Small intestine (tissue), 7 donors: ENCODE results near the gene NNT. TPM values are rescaled to one million over a fixed set of nuclear protein-coding genes. Genes with fewer than 3 reads are reported as not detected.
"Not testable (repeated sequence)": the region's sequence is repeated elsewhere in the genome, so short reads cannot be mapped to it uniquely, and the experiment has no call there.

Experiments
- DNase-seq, 2 donors: peaks; one replicate each; pipeline versions ENCODE4 v3.0.0 to v3.0.0-alpha.2; 2013
- FAIRE-seq: peaks from 2 replicates; lab custom pipeline; 2012; peaks lifted over from hg19 to GRCh38; lab: Jason Lieb, UNC
- H3K27ac ChIP-seq, 3 donors: one replicate each; pipeline ENCODE4 v1.5.1; 2013; ENCODE audit warnings: low read length in 2 of 3, mild to moderate bottlenecking in 2 of 3, control low read depth in 1 of 3, inconsistent platforms in 1 of 3, low read depth in 1 of 3, moderate library complexity in 1 of 3
- H3K27me3 ChIP-seq, 3 donors: one replicate each; pipeline ENCODE4 v1.6.1; 2013; ENCODE audit warnings: low read length in 3 of 3, inconsistent platforms in 1 of 3; ENCODE audit not compliant: control insufficient read depth in 3 of 3, insufficient read depth in 3 of 3
- H3K36me3 ChIP-seq, 3 donors: one replicate each; pipeline ENCODE4 v1.6.1; 2013; ENCODE audit warnings: low read length in 3 of 3, inconsistent platforms in 1 of 3, low read depth in 1 of 3, mild to moderate bottlenecking in 1 of 3, moderate library complexity in 1 of 3; ENCODE audit not compliant: control insufficient read depth in 3 of 3, insufficient read depth in 2 of 3
- H3K4me1 ChIP-seq, 3 donors: one replicate each; pipeline ENCODE4 v1.6.1; 2013; ENCODE audit warnings: low read length in 2 of 3, inconsistent platforms in 1 of 3, low read depth in 1 of 3, mild to moderate bottlenecking in 1 of 3, moderate library complexity in 1 of 3; ENCODE audit not compliant: control insufficient read depth in 3 of 3, insufficient read depth in 2 of 3
- H3K4me3 ChIP-seq, 3 donors: one replicate each; pipeline ENCODE4 v1.5.1; 2013; ENCODE audit warnings: low read length in 3 of 3, control low read depth in 1 of 3, inconsistent platforms in 1 of 3, low read depth in 1 of 3, mild to moderate bottlenecking in 1 of 3, moderate library complexity in 1 of 3
- H3K9me3 ChIP-seq, 2 donors: one replicate each; pipeline ENCODE4 v1.6.1; 2013; ENCODE audit warnings: low read depth in 1 of 2, low read length in 1 of 2; ENCODE audit not compliant: control insufficient read depth in 2 of 2, insufficient read depth in 1 of 2
- WGBS, 3 donors: extraction: QIAGEN DNeasy Blood & Tissue Kit; methylation state at CpG; one replicate each; pipeline ENCODE4 v1.1.7; 2013; 5-methylcytosine and 5-hydroxymethylcytosine counted together
- polyA plus RNA-seq, 4 donors: library from polyadenylated mRNA; stranded (reverse) in 3 of 4; unstranded in 1 of 4; fragments of 200-250 nt in 3 of 4; fragments of 120-200 nt in 1 of 4; gene quantifications; one replicate each; pipeline versions ENCODE4 v1.2.1 to v1.2.3, GENCODE V29; 2013
- donor health status: healthy with polysubstance abuse.
- donor health status: control.
- donor health status: control.
- donor health status: Bipolar disorder and iron deficiency.
- donor health status: healthy.

NNT gene
- polyA plus RNA-seq, 4 donors: 7.4 to 46.0 (median 25.2) TPM

DNA sequence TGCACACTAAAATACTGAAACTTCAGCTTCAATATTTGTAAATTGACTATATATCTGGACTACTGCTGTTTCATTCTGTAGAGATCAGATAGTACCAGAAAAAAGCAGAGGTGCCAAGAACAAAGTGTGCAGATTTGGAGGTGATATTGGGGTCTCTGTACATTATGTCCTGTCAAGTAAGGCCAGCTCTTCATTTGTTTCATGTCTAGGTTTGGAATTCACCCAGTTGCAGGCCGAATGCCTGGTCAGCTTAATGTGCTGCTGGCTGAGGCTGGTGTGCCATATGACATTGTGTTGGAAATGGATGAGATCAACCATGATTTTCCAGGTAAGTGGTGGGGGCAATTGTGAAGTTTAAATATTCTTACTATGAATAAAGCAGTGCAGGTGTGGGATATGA, 96.9 kb downstream of the NNT start:
- no peak overlapping the region for H3K4me3 ChIP-seq
- no peaks in the 10 kb centered on the region for H3K4me1 ChIP-seq
- H3K36me3 ChIP-seq: peaks cover 0 to 11% (median 7%) of the 10 kb centered on the region in 3 donors
- DNase-seq (no peak), FAIRE-seq (no peak)
- no peak overlapping the region for H3K27ac ChIP-seq
- WGBS, 3 donors: 78 to 96% (median 92%) methylated on average over 1 of the region's 1 CpG
- H3K27me3 ChIP-seq: no peaks in the 10 kb centered on the region
- peaks cover 0 to 12% of the 10 kb centered on the region in 2 donors for H3K9me3 ChIP-seq

DNA sequence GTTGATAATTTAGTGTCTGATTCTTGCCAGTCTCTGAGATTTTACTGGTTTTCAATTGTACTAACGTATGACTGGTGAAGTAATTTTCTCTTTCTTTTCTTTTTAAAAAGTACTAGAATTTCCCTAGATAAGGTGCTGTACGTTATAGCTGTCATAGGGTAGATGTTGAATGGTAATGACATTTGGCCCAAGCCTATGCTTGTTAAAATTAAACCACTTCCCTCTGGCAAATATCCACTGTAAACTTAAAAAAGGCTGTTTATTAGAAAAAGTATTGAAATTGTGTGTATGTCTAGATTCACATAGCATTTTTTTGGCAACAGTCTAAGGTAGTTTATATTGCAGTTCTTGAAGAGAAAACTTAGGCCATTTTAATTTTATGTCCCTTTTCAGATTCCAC, 97.6 kb downstream of the NNT start:
- FAIRE-seq: no peak
- WGBS, 3 donors: 76 to 95% (median 89%) methylated on average over 2 of the region's 2 CpGs

DNA sequence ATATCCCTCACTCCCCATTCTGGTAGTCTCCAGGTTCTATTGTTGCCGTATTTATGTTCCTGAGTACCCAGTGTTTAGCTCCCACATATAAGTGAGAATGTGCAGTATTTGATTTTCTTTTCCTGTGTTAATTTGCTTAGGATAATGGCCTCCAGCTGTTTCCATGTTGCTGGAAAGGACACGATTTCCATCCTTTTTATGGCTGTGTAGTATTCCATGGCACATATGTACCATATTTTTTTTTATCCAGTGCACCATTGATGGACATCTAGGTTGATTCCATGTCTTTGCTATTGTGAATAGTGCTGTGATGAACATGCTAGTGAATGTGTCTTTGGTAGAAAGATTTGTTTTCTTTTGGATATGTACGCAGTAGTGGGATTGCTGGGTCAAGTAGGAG, 98.2 kb downstream of the NNT start:
- Histone ChIP-seq H3K36me3 (peaks cover 0 to 11% (median 5%) of the 10 kb centered on the region in 3 donors), H3K9me3 (peaks cover 0 to 8% of the 10 kb centered on the region in 2 donors), H3K4me3 (no peak overlapping the region), H3K27me3 (no peaks in the 10 kb centered on the region), H3K4me1 (no peaks in the 10 kb centered on the region), H3K27ac (no peak overlapping the region)
- no peak for DNase-seq
- FAIRE-seq: no peak
- WGBS, 3 donors: 94 to 99% (median 98%) methylated on average over 3 of the region's 3 CpGs

More for the DNA sequence above, 97.6 kb downstream of the NNT start:
- Histone ChIP-seq H3K4me1 (no peaks in the 10 kb centered on the region), H3K27ac (no peak overlapping the region), H3K27me3 (no peaks in the 10 kb centered on the region), H3K36me3 (peaks cover 0 to 11% (median 7%) of the 10 kb centered on the region in 3 donors), H3K4me3 (no peak overlapping the region), H3K9me3 (peaks cover 0 to 10% of the 10 kb centered on the region in 2 donors)
- DNase-seq: no peak

DNA sequence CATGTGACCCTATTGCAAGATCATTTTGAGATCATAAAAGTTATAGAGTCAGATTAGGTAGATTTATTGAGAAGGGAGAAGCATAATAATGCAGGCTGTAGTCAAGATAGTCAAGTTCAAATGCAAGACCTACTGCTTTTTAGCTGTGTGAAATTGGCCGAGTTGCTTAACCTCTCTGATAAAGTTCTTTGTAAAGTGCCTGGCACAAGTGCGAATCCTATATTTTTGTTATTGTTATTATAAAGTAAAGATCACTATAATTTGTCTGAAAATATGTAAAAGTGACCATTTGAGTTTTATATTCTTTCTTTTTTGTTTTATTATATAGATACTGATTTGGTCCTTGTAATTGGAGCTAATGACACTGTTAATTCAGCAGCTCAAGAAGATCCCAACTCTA, 99.3 kb downstream of the NNT start:
- Histone ChIP-seq H3K36me3 (peaks cover 0 to 8% (median 0%) of the 10 kb centered on the region in 3 donors), H3K4me3 (no peak overlapping the region), H3K9me3 (no peaks in the 10 kb centered on the region), H3K4me1 (no peaks in the 10 kb centered on the region), H3K27me3 (no peaks in the 10 kb centered on the region), H3K27ac (no peak overlapping the region)
- 94 to 97% (median 97%) methylated on average over 2 of the region's 2 CpGs for WGBS, 3 donors
- FAIRE-seq (no peak), DNase-seq (no peak)

- DNase-seq (no peak), FAIRE-seq (no peak)
- Histone ChIP-seq H3K4me1 (no peaks in the 10 kb centered on the region), H3K27ac (no peak overlapping the region), H3K27me3 (no peaks in the 10 kb centered on the region), H3K9me3 (no peaks in the 10 kb centered on the region), H3K36me3 (peaks cover 0 to 8% (median 0%) of the 10 kb centered on the region in 3 donors), H3K4me3 (no peak overlapping the region)
- WGBS, 3 donors: 38 to 64% (median 59%) methylated on average over 3 of the region's 3 CpGs
Measured at GRCh38 chr5:43702815-43703214, 99.8 kb downstream of the NNT start.

GRCh38 chr5:43704243-43704642, 101.3 kb downstream of the NNT start:
- Histone ChIP-seq H3K36me3 (peaks cover 0 to 8% (median 0%) of the 10 kb centered on the region in 3 donors), H3K4me3 (no peak overlapping the region), H3K27ac (no peak overlapping the region), H3K4me1 (no peaks in the 10 kb centered on the region), H3K9me3 (no peaks in the 10 kb centered on the region), H3K27me3 (no peaks in the 10 kb centered on the region)
- no peak for DNase-seq
- FAIRE-seq: no peak
- WGBS, 3 donors: 90 to 97% (median 96%) methylated on average over 4 of the region's 4 CpGs

- not testable (repeated sequence) for H3K27me3 ChIP-seq, H3K4me1 ChIP-seq, FAIRE-seq, DNase-seq, H3K36me3 ChIP-seq, H3K4me3 ChIP-seq, H3K9me3 ChIP-seq, H3K27ac ChIP-seq
- 86 to 94% (median 89%) methylated on average over 1 of the region's 1 CpG for WGBS, 3 donors
Measured at GRCh38 chr5:43706576-43706975, 103.6 kb downstream of the NNT start.

DNA sequence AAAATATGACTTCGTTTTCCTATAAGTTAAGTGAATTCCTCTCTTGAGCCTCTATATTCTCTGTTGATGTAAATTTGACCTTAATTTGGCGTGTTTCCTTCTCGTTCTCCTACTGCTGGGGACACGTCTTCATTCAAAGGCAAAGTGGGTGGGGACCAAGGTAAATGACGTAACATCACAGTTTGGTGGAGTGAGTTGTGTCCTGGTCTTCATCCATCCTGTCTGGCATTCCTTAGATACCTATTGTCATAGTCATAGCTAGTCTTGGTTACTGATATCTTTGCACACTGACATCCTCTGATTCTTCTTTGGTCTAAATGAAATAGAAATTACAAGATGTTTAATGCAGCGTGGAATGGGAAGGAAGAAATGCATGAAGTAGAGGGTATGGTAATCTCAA, 108.5 kb downstream of the NNT start:
- H3K27ac ChIP-seq: no peak overlapping the region
- no peaks in the 10 kb centered on the region for H3K4me1 ChIP-seq
- FAIRE-seq (no peak), DNase-seq (no peak)
- no peaks in the 10 kb centered on the region for H3K27me3 ChIP-seq
- no peak overlapping the region for H3K4me3 ChIP-seq
- H3K9me3 ChIP-seq: no peaks in the 10 kb centered on the region
- WGBS, 3 donors: 90 to 95% (median 93%) methylated on average over 6 of the region's 6 CpGs
- H3K36me3 ChIP-seq: no peaks in the 10 kb centered on the region

DNA sequence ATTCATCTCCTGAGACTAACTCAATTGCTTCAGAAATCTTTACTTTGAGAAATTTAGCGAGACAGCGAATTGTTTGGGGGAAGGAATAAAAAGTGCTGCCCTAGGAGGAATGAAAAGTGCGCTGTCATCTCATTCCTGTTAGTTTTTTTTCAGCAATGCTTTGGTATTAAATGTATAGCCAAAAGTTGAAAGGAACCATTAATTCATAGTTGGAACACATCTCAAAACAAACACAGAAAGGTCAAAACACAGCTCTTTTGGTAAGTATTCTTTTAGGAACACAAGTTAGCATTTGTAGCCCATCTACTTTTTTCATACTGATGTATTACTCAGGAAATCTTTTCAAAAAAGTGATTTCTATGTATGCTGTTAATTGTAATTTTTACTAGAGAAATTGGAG, 109.1 kb downstream of the NNT start:
- H3K27me3 ChIP-seq: no peaks in the 10 kb centered on the region
- H3K9me3 ChIP-seq: no peaks in the 10 kb centered on the region
- no peak overlapping the region for H3K4me3 ChIP-seq
- 86 to 100% (median 99%) methylated on average over 3 of the region's 3 CpGs for WGBS, 3 donors
- no peak overlapping the region for H3K27ac ChIP-seq
- FAIRE-seq (no peak), DNase-seq (no peak)
- no peaks in the 10 kb centered on the region for H3K36me3 ChIP-seq
- H3K4me1 ChIP-seq: no peaks in the 10 kb centered on the region
